Neural progenitor cell (in vitro differentiated cells): Measurements from ENCODE around the gene GPR143. TPM values are rescaled to one million over a fixed set of nuclear protein-coding genes. Genes with fewer than 3 reads are reported as not detected.

Experiments used
- DNase-seq: peaks from one replicate; pipeline ENCODE4 v3.0.0-alpha.2; 2016; ENCODE audit warnings: low spot score
- H2AFZ ChIP-seq: fragments of 200-600 bp; sonication (generic); replicated peaks from 2 replicates; pipeline ENCODE4 v1.6.1; 2016; ENCODE audit warnings: antibody characterized with exemption
- H3F3A ChIP-seq: fragments of 200-600 bp; sonication (generic); 2 replicates; pipeline ENCODE4 v1.6.1; 2016; ENCODE audit warnings: antibody characterized with exemption, low read depth
- H3K27ac ChIP-seq: fragments of 200-600 bp; sonication (generic); 2 replicates; pipeline ENCODE4 v1.5.1; 2016; ENCODE audit warnings: mild to moderate bottlenecking
- H3K27me3 ChIP-seq: fragments of 200-600 bp; sonication (generic); 2 replicates; pipeline ENCODE4 v1.6.1; 2016; ENCODE audit warnings: mild to moderate bottlenecking, moderate library complexity
- H3K36me3 ChIP-seq: fragments of 200-600 bp; sonication (generic); 2 replicates; pipeline ENCODE4 v1.5.1; 2016
- H3K4me1 ChIP-seq: fragments of 200-600 bp; sonication (generic); 2 replicates; pipeline ENCODE4 v1.6.1; 2016; ENCODE audit warnings: mixed run types
- H3K4me2 ChIP-seq: fragments of 200-600 bp; sonication (generic); 2 replicates; pipeline ENCODE4 v1.6.1; 2016
- H3K4me3 ChIP-seq: fragments of 200-600 bp; sonication (generic); 2 replicates; pipeline ENCODE4 v1.5.1; 2016
- H3K79me2 ChIP-seq: fragments of 200-600 bp; sonication (generic); 2 replicates; pipeline ENCODE4 v1.6.1; 2016; ENCODE audit warnings: low read depth
- H3K9ac ChIP-seq: fragments of 200-600 bp; sonication (generic); 2 replicates; pipeline ENCODE4 v1.6.1; 2016
- H3K9me3 ChIP-seq: fragments of 200-600 bp; sonication (generic); 2 replicates; pipeline ENCODE4 v1.5.1; 2016; ENCODE audit warnings: low read depth
- H4K20me1 ChIP-seq: fragments of 200-600 bp; sonication (generic); 2 replicates; pipeline ENCODE4 v1.6.1; 2016; ENCODE audit warnings: low read depth
- H3K27ac Mint-ChIP-seq: 3 replicates; pipeline ENCODE4 v1.8.0; 2021; ENCODE audit warnings: mixed read lengths
- H3K27me3 Mint-ChIP-seq: 2 replicates; pipeline ENCODE4 v1.8.0; 2022; ENCODE audit warnings: low read depth, mild to moderate bottlenecking, inconsistent platforms, moderate library complexity, mixed read lengths; ENCODE audit not compliant: insufficient read depth
- H3K36me3 Mint-ChIP-seq: 3 replicates; pipeline ENCODE4 v1.8.0; 2021; ENCODE audit warnings: mixed read lengths
- H3K4me1 Mint-ChIP-seq: 3 replicates; pipeline ENCODE4 v1.8.0; 2021; ENCODE audit warnings: mixed read lengths
- H3K4me3 Mint-ChIP-seq: 3 replicates; pipeline ENCODE4 v1.8.0; 2021; ENCODE audit warnings: mild to moderate bottlenecking, moderate library complexity, mixed read lengths
- H3K9me3 Mint-ChIP-seq: 3 replicates; pipeline ENCODE4 v1.8.0; 2020; ENCODE audit warnings: mixed read lengths
- CTCF ChIP-seq: fragments of 200-600 bp; sonication (generic); IDR thresholded peaks from 2 replicates; pipeline ENCODE4 v1.5.1; 2017; ENCODE audit warnings: antibody characterized with exemption, mild to moderate bottlenecking
- EZH2 ChIP-seq: fragments of 200-600 bp; sonication (generic); IDR thresholded peaks from 2 replicates; pipeline ENCODE4 v1.6.1; 2017; ENCODE audit warnings: antibody characterized with exemption, mild to moderate bottlenecking, moderate library complexity
- EZH2phosphoT487 ChIP-seq: fragments of 200-600 bp; sonication (generic); IDR thresholded peaks from 2 replicates; pipeline ENCODE4 v1.6.1; 2017; ENCODE audit warnings: antibody characterized with exemption
- total RNA-seq: library from RNA; depleted of rRNA; stranded (reverse); fragments of >200 nt; gene quantifications from 2 replicates; pipeline ENCODE4 v1.2.3, GENCODE V29; 2015; ENCODE audit warnings: low replicate concordance

Gene GPR143
- total RNA-seq, 1 donor from 2014 or later: 10.6 TPM

- peaks cover 3% of the 10 kb centered on the region for H3K4me1 ChIP-seq
- H3K9me3 ChIP-seq: no peaks in the 10 kb centered on the region
- no peaks in the 10 kb centered on the region for H3K36me3 ChIP-seq
- H3K27me3 ChIP-seq: no peaks in the 10 kb centered on the region
- H3K9ac ChIP-seq: no peak overlapping the region
- Mint-ChIP-seq H3K9me3 (peaks cover 4% of the 10 kb centered on the region), H3K27me3 (peaks cover 13% of the 10 kb centered on the region), H3K27ac (peak overlapping the region; percentile 58), H3K4me1 (peaks cover 27% of the 10 kb centered on the region), H3K4me3 (no peak overlapping the region), H3K36me3 (no peaks in the 10 kb centered on the region)
- H3K27ac ChIP-seq: no peak overlapping the region
- no peaks in the 10 kb centered on the region for H3K79me2 ChIP-seq
- no peak overlapping the region for H3K4me3 ChIP-seq
- H3F3A ChIP-seq: no peaks in the 10 kb centered on the region
- H2AFZ ChIP-seq: no peak overlapping the region
- no peak overlapping the region for H3K4me2 ChIP-seq
- no peak for DNase-seq
- no peak for TF ChIP-seq EZH2phosphoT487
- no peak for TF ChIP-seq EZH2
- TF ChIP-seq CTCF: no peak
- no peaks in the 10 kb centered on the region for H4K20me1 ChIP-seq
Observed at GRCh38 chrX:9749146-9749692, 16.4 kb downstream of the GPR143 start.

- H3K9me3 ChIP-seq: no peaks in the 10 kb centered on the region
- H3K4me1 ChIP-seq: peaks cover 3% of the 10 kb centered on the region
- peak overlapping the region; percentile 68 for H3K27ac Mint-ChIP-seq
- TF ChIP-seq EZH2phosphoT487 (no peak), CTCF (no peak), EZH2 (no peak)
- H3K36me3 Mint-ChIP-seq: peaks cover 4% of the 10 kb centered on the region
- H3K4me3 Mint-ChIP-seq: no peak overlapping the region
- H2AFZ ChIP-seq: no peak overlapping the region
- H4K20me1 ChIP-seq: no peaks in the 10 kb centered on the region
- H3F3A ChIP-seq: no peaks in the 10 kb centered on the region
- no peak overlapping the region for H3K4me2 ChIP-seq
- H3K4me1 Mint-ChIP-seq: peaks cover 27% of the 10 kb centered on the region
- H3K79me2 ChIP-seq: no peaks in the 10 kb centered on the region
- no peak overlapping the region for H3K9ac ChIP-seq
- no peaks in the 10 kb centered on the region for H3K27me3 ChIP-seq
- peaks cover 14% of the 10 kb centered on the region for H3K27me3 Mint-ChIP-seq
- no peak overlapping the region for H3K4me3 ChIP-seq
- H3K27ac ChIP-seq: no peak overlapping the region
- H3K9me3 Mint-ChIP-seq: peaks cover 2% of the 10 kb centered on the region
- no peak for DNase-seq
- H3K36me3 ChIP-seq: no peaks in the 10 kb centered on the region
Observed at GRCh38 chrX:9747644-9748043, 18.0 kb downstream of the GPR143 start.

- TF ChIP-seq EZH2 (no peak), EZH2phosphoT487 (no peak), CTCF (no peak)
- Mint-ChIP-seq H3K36me3 (peaks cover 4% of the 10 kb centered on the region), H3K4me1 (peaks cover 27% of the 10 kb centered on the region), H3K27me3 (peaks cover 15% of the 10 kb centered on the region), H3K4me3 (no peak overlapping the region), H3K9me3 (peaks cover 2% of the 10 kb centered on the region), H3K27ac (peak overlapping the region; percentile 89)
- no peaks in the 10 kb centered on the region for H4K20me1 ChIP-seq
- DNase-seq: peak; percentile 15
- H2AFZ ChIP-seq: no peak overlapping the region
- H3F3A ChIP-seq: no peaks in the 10 kb centered on the region
- H3K27me3 ChIP-seq: no peaks in the 10 kb centered on the region
- no peak overlapping the region for H3K27ac ChIP-seq
- no peaks in the 10 kb centered on the region for H3K36me3 ChIP-seq
- H3K4me2 ChIP-seq: peak overlapping the region; percentile 6
- no peak overlapping the region for H3K4me3 ChIP-seq
- no peak overlapping the region for H3K9ac ChIP-seq
- H3K4me1 ChIP-seq: peaks cover 3% of the 10 kb centered on the region
- H3K9me3 ChIP-seq: no peaks in the 10 kb centered on the region
- no peaks in the 10 kb centered on the region for H3K79me2 ChIP-seq
Observed at GRCh38 chrX:9746148-9746888, 19.3 kb downstream of the GPR143 start.
